Choroid plexus epithelial cell (primary cell): ENCODE measurements around the gene NEK9.

Experiments
- DNase-seq: peaks from one replicate; pipeline ENCODE4 v3.0.0-alpha.2; 2010; ENCODE audit warnings: low read depth
- H3K4me3 ChIP-seq: 2 replicates; pipeline ENCODE4 v1.5.1; 2011; ENCODE audit warnings: low read depth, mild to moderate bottlenecking, control low read depth, low read length, moderate library complexity
- TF ChIP-seq, protein P1 (sequence below): conservative IDR thresholded peaks from 2 replicates; pipeline ENCODE4 v1.5.1; 2011; ENCODE audit warnings: low read depth, mild to moderate bottlenecking, control low read depth, inconsistent platforms, low read length, moderate library complexity

The NEK9 gene

GRCh38 chr14:75049731-75050201 is 77.1 kb downstream of the NEK9 start:
- TF ChIP-seq, protein P1, sequence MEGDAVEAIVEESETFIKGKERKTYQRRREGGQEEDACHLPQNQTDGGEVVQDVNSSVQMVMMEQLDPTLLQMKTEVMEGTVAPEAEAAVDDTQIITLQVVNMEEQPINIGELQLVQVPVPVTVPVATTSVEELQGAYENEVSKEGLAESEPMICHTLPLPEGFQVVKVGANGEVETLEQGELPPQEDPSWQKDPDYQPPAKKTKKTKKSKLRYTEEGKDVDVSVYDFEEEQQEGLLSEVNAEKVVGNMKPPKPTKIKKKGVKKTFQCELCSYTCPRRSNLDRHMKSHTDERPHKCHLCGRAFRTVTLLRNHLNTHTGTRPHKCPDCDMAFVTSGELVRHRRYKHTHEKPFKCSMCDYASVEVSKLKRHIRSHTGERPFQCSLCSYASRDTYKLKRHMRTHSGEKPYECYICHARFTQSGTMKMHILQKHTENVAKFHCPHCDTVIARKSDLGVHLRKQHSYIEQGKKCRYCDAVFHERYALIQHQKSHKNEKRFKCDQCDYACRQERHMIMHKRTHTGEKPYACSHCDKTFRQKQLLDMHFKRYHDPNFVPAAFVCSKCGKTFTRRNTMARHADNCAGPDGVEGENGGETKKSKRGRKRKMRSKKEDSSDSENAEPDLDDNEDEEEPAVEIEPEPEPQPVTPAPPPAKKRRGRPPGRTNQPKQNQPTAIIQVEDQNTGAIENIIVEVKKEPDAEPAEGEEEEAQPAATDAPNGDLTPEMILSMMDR = no peak
- no peak for DNase-seq
- H3K4me3 ChIP-seq = no peak overlapping the region

DNA sequence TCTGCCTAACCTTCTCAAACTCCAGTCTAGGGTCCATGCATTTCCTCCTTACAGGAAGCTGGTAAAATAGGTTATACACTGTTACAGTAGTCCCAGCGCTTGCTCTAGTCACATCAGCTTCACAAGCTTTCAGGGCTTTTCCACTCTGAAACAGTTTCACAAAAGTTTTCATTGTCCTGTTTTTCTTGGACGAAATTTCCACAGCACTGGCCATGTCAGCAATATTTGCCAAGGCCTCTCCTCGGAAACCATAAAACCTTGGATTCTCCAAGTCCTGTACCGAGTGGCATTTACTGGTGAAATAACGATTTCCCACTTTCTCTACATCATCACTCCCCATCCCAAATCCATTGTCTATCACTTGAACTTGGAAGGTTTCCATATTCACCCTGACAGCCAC is 77.7 kb downstream of the NEK9 start:
- TF ChIP-seq, protein P1 = no peak
- no peak overlapping the region for H3K4me3 ChIP-seq
- DNase-seq = no peak

DNA sequence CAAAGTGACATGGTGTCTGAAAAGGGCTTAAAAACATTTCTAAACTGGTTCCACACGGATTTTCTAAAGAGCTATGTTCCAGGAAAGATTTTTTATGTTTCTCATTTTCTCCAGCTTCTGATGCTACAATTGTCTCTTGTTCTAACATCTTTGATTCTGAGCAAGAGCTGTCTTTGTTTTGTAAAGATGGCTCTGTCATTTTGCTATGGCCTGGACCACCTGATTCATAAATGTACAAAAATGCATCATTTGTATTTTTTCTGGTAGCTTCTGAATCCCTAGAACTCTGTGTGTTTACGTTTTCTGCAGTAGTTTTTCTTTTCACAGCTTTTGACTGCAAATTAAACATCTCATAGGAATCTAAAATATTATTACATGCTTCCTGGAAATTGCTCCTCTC is 78.7 kb downstream of the NEK9 start:
- no peak overlapping the region for H3K4me3 ChIP-seq
- TF ChIP-seq, protein P1 = no peak
- no peak for DNase-seq

GRCh38 chr14:75047506-75047905 is 79.3 kb downstream of the NEK9 start:
- DNase-seq = no peak
- TF ChIP-seq, protein P1 = no peak
- no peak overlapping the region for H3K4me3 ChIP-seq

DNA sequence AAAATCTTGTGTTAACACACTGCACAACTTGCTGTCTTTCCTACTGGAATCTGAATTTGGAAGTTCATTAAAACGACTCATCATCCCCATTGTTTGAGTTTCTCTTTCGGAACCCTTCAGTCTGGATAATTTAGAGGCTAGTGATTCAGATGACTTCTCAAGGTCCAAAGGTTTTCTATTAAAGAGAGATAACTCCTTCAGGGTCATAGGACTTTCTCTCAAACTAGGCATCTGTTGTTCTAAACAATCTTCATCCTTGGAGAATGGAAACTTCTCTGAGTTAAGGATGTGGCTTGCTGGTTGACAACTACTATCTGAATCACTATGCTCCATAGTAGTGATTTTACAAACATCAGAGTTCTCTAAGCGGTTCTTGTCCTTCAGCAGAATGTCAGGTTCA is 79.9 kb downstream of the NEK9 start:
- no peak for DNase-seq
- TF ChIP-seq, protein P1 = no peak
- H3K4me3 ChIP-seq = no peak overlapping the region

DNA sequence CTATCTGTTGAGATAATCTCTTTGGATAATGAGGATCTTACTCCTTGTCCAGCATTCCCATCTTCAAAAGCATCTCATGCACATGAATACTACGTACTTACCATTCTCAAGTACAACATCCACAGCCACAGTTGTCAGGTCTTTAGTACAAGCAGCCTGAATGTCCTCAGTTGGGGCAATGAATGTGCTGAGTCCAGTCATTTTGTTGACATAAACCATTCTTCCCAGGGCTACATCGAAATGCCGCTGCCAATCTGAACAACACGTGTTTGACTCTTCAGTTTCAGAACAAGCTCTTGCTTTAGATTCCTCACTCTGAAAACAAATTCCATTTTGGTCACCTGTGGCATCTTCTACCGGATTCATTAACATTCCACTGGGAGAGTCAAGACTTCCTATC is 80.6 kb downstream of the NEK9 start:
- no peak overlapping the region for H3K4me3 ChIP-seq
- no peak for DNase-seq
- TF ChIP-seq, protein P1 = no peak

GRCh38 chr14:75044752-75045151 is 82.1 kb downstream of the NEK9 start:
- TF ChIP-seq, protein P1 = no peak
- H3K4me3 ChIP-seq = no peak overlapping the region
- DNase-seq = no peak
